B cell (primary cell): ENCODE data around the gene ARHGAP15. TPM values are rescaled to one million over a fixed set of nuclear protein-coding genes. Genes with fewer than 3 reads are reported as not detected.

Experiments used
- ATAC-seq: fragments of 200-7000 bp; cut with Tn5 transposase; one replicate; pipeline ENCODE4 v1.10.0; 2021; ENCODE audit warnings: low read depth, mild to moderate bottlenecking, moderate number of reproducible peaks, moderate library complexity
- CTCF ChIA-PET: fragments of 350-600 bp; sonication (Branson Sonifier 250); formaldehyde crosslinking; loops from one replicate; lab custom pipeline; 2021; ENCODE audit warnings: antibody characterized with exemption, inconsistent platforms; lab: Charles Lee
- POLR2A ChIA-PET: fragments of 350-600 bp; sonication (Branson Sonifier 250); formaldehyde crosslinking; loops from one replicate; lab custom pipeline; 2021; ENCODE audit warnings: antibody characterized with exemption; lab: Charles Lee
- DNase-seq: peaks from one replicate; pipeline ENCODE4 v3.0.0; 2013
- H2AFZ ChIP-seq: 2 replicates; pipeline ENCODE4 v1.6.1; 2012; ENCODE audit warnings: mild to moderate bottlenecking, low read depth, low read length; ENCODE audit not compliant: insufficient read depth, poor library complexity, severe bottlenecking
- H3K27ac ChIP-seq, 2 donors: 1 replicate in 1 of 2; 2 replicates in 1 of 2; pipeline ENCODE4 v1.5.1; 2012 to 2013; ENCODE audit warnings: low read length in 2 of 2, mild to moderate bottlenecking in 2 of 2, moderate library complexity in 1 of 2
- H3K27me3 ChIP-seq, 4 experiments: fragments of 200-600 bp in 1 of 4; sonication (generic) in 1 of 4; replicated peaks in 1 of 4; 1 replicate in 2 of 4; 2 replicates in 2 of 4; pipeline versions ENCODE4 v1.6.1 to v1.7.0; 2013 to 2016; ENCODE audit warnings: low read length in 3 of 4, mild to moderate bottlenecking in 2 of 4, mixed read lengths in 1 of 4, moderate library complexity in 1 of 4; ENCODE audit not compliant: insufficient read depth in 4 of 4, control insufficient read depth in 3 of 4; ENCODE audit errors: control extremely low read depth in 1 of 4
- H3K36me3 ChIP-seq, 2 experiments: replicated peaks in 1 of 2; 1 replicate in 1 of 2; 2 replicates in 1 of 2; pipeline versions ENCODE4 v1.6.1 to v1.7.1; 2013; ENCODE audit warnings: low read length in 1 of 2; ENCODE audit not compliant: insufficient read depth in 2 of 2, control insufficient read depth in 1 of 2; ENCODE audit errors: control extremely low read depth in 1 of 2, extremely low read depth in 1 of 2
- H3K4me1 ChIP-seq, 2 donors: fragments of 200-600 bp in 1 of 2; sonication (generic) in 1 of 2; 1 replicate in 1 of 2; 2 replicates in 1 of 2; pipeline versions ENCODE4 v1.5.1 to v1.6.1; 2013 to 2017; ENCODE audit warnings: low read length in 2 of 2; ENCODE audit not compliant: control insufficient read depth in 2 of 2, insufficient read depth in 2 of 2
- H3K4me2 ChIP-seq: replicated peaks from 2 replicates; pipeline ENCODE3; 2012; ENCODE audit warnings: mild to moderate bottlenecking, low read depth, low read length; ENCODE audit not compliant: poor library complexity, severe bottlenecking
- H3K4me3 ChIP-seq, 5 experiments: fragments of 200-600 bp in 1 of 5; sonication (generic) in 1 of 5; 1 replicate in 3 of 5; 2 replicates in 2 of 5; pipeline versions ENCODE4 v1.5.1 to v1.7.0; 2011 to 2016; ENCODE audit warnings: low read length in 4 of 5, mild to moderate bottlenecking in 4 of 5, low read depth in 2 of 5, control low read depth in 1 of 5, moderate library complexity in 1 of 5; ENCODE audit not compliant: insufficient read depth in 1 of 5; ENCODE audit errors: control extremely low read depth in 1 of 5, extremely low read depth in 1 of 5
- H3K79me2 ChIP-seq: fragments of 200-600 bp; sonication (generic); one replicate; pipeline ENCODE4 v1.6.0; 2016; ENCODE audit warnings: low read length; ENCODE audit not compliant: control insufficient read depth, insufficient read depth
- H3K9ac ChIP-seq: fragments of 200-600 bp; sonication (generic); 2 replicates; pipeline ENCODE4 v1.6.1; 2017; ENCODE audit warnings: mild to moderate bottlenecking, low read length, moderate library complexity
- H3K9me3 ChIP-seq, 3 donors: one replicate each; pipeline versions ENCODE4 v1.6.1 to v1.7.1; 2013; ENCODE audit warnings: low read length in 2 of 3; ENCODE audit not compliant: control insufficient read depth in 2 of 3, insufficient read depth in 1 of 3; ENCODE audit errors: control extremely low read depth in 1 of 3
- H4K20me1 ChIP-seq: 2 replicates; pipeline ENCODE4 v1.6.0; 2012; ENCODE audit warnings: mild to moderate bottlenecking, low read length; ENCODE audit not compliant: insufficient read depth, control insufficient read depth, poor library complexity, severe bottlenecking
- H3K27ac Mint-ChIP-seq: one replicate; pipeline ENCODE4 v1.8.0; 2021; ENCODE audit warnings: mixed read lengths
- H3K27me3 Mint-ChIP-seq: one replicate; pipeline ENCODE4 v1.8.0; 2021; ENCODE audit warnings: mixed read lengths
- H3K4me1 Mint-ChIP-seq: one replicate; pipeline ENCODE4 v1.8.0; 2021; ENCODE audit warnings: mixed read lengths
- H3K4me3 Mint-ChIP-seq: one replicate; pipeline ENCODE4 v1.8.0; 2021; ENCODE audit warnings: mixed read lengths
- H3K9me3 Mint-ChIP-seq: one replicate; pipeline ENCODE4 v1.8.0; 2022; ENCODE audit warnings: mixed read lengths; ENCODE audit not compliant: insufficient read depth
- CTCF ChIP-seq: fragments of 200-600 bp; IDR thresholded peaks from one replicate; pipeline ENCODE4 v1.8.0; 2022; ENCODE audit warnings: antibody characterized with exemption, mild to moderate bottlenecking
- WGBS: methylation state at CpG from one replicate; pipeline ENCODE4 v1.1.5; 2013; ENCODE audit warnings: missing lambda C conversion rate; ENCODE audit not compliant: insufficient coverage; 5-methylcytosine and 5-hydroxymethylcytosine counted together
- intact Hi-C: fragments of 100-400 bp; cut with micrococcal nuclease; formaldehyde crosslinking; loops from one replicate; pipeline ENCODE4 v1.10.0; 2022
- polyA plus RNA-seq: library from polyadenylated mRNA; depleted of rRNA; stranded (reverse); fragments of >200 nt; gene quantifications from 2 replicates; pipeline ENCODE4 v1.2.3, GENCODE V29; 2012
- total RNA-seq, 2 donors: library from RNA; stranded (reverse); fragments of 120-200 nt in 1 of 2; gene quantifications; 1 replicate in 1 of 2; 2 replicates in 1 of 2; pipeline versions ENCODE4 v1.2.3 to v1.2.4, GENCODE V29; 2013 to 2022

Gene ARHGAP15
- total and polyA plus RNA-seq, 2 donors (not counting 1 experiment from before 2014, with no cell fraction given): 58.6 to 187 TPM

DNA sequence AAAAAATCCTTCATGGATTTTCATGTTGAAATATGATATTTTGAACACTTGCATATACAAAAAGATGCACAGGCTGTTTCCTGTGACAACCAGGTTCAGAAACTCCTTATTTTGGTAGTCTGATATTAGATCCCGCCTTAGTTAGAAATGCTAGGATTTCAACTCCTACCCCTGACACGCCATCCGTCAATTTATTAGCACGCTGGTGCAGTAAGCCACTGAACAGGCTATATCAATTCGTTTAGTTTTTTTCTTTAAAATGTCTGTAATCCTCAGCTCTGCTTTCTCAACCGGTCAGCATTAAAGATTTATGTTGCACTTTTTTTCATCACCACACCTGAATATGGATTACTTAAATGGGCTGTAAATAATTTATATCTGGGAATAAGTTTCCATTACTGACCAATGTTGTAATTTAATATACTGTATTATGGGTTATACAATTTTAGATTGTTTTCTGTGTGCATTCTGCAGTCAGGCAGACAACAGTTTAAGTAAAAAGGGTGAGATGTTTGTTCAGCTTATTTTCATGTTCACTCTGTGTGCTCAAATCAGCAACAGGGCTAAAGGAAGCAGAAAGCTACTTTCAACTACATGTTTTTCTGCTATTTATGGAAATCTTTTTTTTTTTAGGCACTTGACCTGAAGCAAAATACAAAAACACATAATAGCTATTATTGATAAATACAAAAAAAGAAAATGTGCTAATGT, 227.7 kb downstream of the ARHGAP15 start:
- CTCF ChIA-PET: no interaction called here
- no peak for ATAC-seq

More for the DNA sequence above, 227.7 kb downstream of the ARHGAP15 start:
- POLR2A ChIA-PET: interaction anchor here (0.6 kb wide), 1 partner anchor 98 kb away, joined by 4 read pairs; no protein-coding TSS in a partner anchor
- TF ChIP-seq CTCF: no peak
- H4K20me1 ChIP-seq: peaks cover 15% of the 10 kb centered on the region
- H3K27ac ChIP-seq: no peak overlapping the region
- H2AFZ ChIP-seq: no peak overlapping the region
- H3K27me3 ChIP-seq: no peaks in the 10 kb centered on the region
- Mint-ChIP-seq H3K27ac (no peak overlapping the region), H3K27me3 (no peaks in the 10 kb centered on the region), H3K4me3 (no peak overlapping the region), H3K9me3 (no peaks in the 10 kb centered on the region), H3K4me1 (peaks cover 6% of the 10 kb centered on the region)
- H3K36me3 ChIP-seq: peaks cover 0 to 7% of the 10 kb centered on the region in 2 experiments
- H3K4me2 ChIP-seq: no peak overlapping the region
- intact Hi-C loops: no loop called here
- H3K9ac ChIP-seq: no peak overlapping the region
- H3K79me2 ChIP-seq: peaks cover 11% of the 10 kb centered on the region
- WGBS: 100% methylated on average over 4 of the region's 6 CpGs
- H3K4me3 ChIP-seq: no peak overlapping the region
- H3K9me3 ChIP-seq: no peaks in the 10 kb centered on the region
- H3K4me1 ChIP-seq: no peaks in the 10 kb centered on the region
- DNase-seq: no peak
